Midbrain (tissue), 1 donor: ENCODE data around the gene LHPP.
"Not testable (repeated sequence)": the region's sequence is repeated elsewhere in the genome, so short reads cannot be mapped to it uniquely, and the experiment has no call there.

ENCODE experiments used
- DNase-seq: peaks from one replicate; lab custom pipeline; 2025; lab: John Stamatoyannopoulos, UW

LHPP gene, protein sequence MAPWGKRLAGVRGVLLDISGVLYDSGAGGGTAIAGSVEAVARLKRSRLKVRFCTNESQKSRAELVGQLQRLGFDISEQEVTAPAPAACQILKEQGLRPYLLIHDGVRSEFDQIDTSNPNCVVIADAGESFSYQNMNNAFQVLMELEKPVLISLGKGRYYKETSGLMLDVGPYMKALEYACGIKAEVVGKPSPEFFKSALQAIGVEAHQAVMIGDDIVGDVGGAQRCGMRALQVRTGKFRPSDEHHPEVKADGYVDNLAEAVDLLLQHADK

DNA sequence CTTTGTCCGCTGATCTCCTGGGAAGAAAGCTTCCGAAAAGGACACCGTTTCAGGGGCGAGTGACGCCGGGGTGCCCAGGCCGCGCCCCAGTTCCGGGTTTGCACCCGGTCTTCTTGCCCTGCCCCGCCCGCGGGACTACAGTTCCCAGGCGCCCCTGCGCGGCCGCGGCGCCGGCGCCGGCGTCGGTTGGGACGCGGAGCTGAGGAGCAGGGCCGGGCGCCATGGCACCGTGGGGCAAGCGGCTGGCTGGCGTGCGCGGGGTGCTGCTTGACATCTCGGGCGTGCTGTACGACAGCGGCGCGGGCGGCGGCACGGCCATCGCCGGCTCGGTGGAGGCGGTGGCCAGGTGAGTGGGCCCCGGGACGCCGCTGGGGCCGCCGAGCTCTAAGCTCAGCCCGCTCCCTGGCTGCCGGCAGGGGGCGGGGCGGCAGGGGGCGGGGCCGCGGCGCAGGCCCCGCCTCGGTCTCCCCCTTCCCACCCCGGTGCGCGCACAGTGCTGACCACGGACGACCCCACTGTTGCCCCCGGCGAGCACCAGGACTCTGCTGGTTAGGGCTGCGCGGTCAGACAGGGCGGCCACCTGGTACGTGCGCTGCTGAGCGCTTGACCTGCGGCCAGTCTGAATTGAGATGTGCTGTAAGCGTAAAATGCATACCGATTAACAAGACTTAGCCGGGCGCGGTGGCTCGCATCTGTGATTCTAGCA, at the start of gene LHPP:
TSS of gene LHPP (plus strand) at position 182 of the 706 bp plus-strand sequence. CDS start at position 222, 40 bp downstream.
- peak; percentile 91 for DNase-seq

DNA sequence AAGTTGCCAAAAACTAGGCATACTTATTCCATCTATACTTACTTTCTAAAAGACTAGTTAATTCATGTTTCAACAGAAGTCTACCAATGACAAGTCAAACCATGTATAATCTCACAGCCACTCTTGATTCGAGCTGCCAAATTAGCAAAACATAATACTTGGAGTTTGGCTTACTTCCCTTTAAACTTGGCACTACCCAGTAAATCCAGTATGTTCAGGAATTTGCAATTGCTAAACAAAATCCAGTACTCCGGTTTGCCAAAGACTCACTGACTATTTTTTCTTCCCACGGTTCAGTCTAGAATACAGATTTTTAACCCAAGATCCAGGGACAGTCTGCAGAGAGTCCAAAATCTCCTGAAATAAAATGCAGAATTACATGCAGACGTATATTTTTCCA, 47.5 kb upstream of the LHPP start:
- DNase-seq = peak; percentile 57

DNA sequence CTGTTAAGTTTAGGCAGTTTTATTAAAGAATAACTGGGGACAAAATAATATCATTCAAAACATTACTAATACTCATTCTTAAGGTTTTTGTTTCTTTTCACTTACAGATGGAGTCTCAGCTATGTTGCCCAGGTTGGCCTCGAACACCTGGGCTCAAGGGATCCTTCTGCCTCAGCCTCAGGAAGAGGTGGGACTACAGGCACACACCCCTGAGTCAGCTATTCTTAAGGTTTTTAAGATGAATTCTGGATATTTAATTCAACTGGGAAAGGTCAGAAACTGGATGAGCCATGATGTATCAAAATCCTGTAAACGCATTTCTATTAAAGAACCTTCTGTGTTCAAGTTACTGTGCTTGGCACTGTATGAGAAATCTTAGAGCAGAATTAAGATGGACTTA, 46.4 kb upstream of the LHPP start:
- DNase-seq = no peak

DNA sequence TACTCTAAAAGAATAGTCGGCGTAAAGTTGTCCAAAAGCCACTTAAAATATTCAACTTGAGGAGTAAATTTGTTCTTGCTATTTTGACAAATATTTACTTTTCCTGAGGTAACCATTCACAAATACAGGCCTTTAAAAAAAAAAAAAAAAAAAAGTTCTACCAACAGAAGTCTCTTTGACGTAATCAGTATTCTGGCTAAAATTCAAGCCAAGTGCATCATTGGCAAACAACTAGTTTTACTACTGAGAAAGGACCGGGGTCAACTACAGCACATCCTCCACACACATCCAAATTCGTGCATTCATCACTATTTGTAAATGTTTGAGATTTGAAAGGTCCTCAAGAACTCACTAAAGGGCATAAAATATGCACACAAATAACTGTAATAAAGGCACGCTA, 44.9 kb upstream of the LHPP start:
- DNase-seq = peak; percentile 9

DNA sequence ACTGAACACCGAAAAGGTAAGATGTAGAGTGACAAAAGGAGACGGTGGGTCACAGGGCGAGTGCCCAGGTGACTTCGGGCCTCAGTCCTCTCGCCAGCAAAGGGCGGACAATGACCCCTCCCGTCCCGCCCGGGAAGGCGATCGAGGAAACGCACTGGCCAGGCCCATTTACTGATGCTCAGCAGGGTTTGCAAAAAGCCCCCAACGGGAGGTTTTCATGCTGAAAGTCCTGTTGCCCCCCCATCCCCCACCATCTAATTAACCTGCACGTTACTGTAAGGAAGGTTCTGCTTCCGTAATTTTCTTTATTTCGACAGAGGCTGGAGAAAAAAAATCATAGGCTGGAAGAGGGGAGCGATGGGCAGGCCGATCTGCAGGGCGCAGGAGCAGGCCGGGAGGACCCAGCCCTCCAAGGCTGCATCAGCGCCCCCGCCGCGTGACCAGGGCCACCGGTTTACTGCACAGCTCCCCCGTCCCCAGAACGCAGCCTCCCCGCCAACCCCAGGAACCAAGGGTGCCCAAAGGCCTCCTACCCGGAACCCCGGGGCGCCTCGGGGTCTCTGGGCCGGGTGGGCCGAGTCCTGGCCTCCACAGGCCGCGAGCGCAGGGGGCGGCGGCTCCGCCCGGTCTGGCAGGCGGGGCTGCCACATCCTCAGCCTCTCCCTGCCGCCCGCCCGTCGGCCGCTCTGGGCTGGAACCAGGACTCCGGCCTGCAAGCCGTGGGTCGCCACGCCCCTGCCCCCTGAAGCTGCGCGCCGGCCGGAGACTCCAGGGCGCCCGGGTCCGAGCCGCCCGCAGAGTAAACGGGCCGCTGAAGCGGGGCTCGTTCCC, 43.5 kb upstream of the LHPP start:
- peak; percentile 77 for DNase-seq

DNA sequence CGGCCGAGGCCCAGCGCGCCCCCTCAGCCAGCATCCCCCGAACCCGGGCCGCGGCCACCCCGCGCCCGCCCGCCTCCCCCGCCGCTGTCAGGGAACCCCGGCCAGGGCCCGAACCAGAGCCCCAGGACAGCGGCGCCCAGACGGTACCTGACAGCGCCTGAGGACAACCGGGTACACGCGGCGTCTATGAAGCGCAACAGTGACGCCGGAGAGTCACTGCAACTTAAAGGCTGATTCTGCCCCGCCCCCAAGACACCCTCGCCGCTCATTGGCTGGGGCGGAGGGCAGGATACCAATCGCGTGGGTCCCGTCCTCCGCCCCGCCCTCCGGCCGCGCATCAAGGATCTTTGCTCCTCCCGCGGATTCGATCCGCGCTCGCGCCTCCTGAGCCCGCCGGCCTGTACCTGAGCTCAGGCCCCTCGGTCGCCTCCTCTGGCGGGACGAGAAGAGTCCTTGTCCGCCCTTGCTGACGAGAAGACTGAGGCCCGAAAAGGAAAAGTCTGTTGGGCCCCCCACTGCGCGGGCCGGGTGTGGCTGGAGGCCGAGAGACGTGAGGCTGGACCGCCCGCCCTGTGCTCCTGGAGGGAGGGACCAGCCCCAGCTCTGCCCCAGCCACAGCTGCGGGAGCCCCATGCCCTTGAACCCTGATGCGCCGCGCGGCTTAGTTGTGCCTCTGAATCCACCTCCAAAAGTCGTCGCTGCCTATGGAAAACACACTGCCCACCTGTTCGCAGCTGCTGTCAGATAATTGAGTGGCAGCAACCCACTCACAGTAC, 42.7 kb upstream of the LHPP start, which contains the start of gene OAT:
TSS of gene OAT (minus strand) at position 198 of the 776 bp plus-strand sequence. CDS start 6,752 bp downstream, outside the sequence.
- DNase-seq = peak; percentile 96

DNA sequence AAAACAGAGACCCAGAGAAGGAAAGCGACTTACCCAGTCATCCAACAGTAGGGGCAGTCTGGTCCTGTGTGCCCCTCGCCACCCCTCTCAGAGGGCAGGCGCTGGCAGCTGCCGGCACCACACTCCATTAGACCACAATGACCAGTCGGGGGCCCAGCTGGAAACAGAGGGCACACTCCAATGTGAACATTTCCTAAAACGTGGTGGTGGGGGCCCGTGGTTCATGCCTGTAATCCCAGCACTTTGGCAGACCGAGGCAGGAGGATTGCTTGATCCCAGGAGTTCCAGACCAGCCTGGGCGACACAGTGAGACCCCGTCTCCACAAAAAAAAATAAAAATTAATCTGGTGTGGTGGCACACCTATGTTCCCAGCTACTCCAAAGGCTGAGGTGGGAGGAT, 42.0 kb upstream of the LHPP start:
- no peak for DNase-seq

DNA sequence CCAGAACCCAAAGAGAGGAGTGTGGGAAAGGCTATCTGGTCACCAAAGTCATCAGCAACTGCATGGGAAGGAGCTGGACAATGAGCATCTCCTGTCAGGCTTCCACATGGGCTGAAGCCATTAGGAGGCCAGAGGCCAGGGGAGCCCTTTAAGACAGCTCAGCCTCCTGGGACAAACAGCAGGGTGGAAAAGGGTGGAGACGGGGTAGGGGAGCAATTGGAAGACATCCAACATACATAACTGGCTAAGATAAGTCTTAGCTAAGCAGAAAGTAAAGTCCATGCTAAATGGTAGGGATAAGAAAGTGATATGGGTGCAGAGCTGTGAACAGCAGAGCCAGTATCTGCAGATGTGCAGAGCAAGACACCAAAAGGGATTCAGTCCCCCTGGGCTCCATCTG, 41.4 kb upstream of the LHPP start:
- DNase-seq = no peak

DNA sequence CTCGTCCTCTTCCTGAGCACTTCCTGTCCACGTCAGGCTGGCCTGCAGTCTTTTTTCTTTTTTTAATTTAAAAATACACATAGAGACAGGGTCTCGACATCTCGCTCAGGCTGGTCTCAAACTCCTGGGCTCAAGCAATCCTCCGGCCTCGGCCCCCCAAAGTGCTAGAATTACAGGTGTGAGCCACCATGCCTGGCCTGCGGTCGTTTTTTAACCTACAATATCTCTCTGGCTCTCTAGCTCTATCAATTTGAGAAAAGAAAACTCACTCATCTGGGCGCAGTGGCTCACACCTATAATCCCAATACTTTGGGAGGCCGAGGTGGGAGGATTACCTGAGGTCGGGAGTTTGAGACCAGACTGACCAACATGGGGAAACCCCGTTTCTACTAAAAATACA, 38.9 kb upstream of the LHPP start:
- no peak for DNase-seq

DNA sequence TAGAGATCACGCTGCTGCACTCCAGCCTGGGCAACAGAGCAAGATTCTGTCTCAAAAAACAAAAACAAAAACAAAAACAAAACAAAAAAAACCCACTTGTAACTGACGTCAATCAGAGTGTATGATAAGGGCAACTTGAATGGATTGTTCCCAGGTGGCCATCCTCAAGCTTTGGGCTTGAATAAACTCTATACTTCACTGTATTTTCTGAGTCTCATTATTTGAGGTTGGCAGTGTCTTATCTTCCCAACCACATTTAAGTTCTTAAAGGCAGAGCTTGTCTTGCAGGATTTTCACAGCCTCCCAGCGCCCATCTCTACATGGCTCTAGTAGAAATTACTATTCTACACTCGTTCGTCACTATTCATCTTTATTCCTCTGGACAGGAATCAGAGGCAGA, 37.8 kb upstream of the LHPP start:
- no peak for DNase-seq

DNA sequence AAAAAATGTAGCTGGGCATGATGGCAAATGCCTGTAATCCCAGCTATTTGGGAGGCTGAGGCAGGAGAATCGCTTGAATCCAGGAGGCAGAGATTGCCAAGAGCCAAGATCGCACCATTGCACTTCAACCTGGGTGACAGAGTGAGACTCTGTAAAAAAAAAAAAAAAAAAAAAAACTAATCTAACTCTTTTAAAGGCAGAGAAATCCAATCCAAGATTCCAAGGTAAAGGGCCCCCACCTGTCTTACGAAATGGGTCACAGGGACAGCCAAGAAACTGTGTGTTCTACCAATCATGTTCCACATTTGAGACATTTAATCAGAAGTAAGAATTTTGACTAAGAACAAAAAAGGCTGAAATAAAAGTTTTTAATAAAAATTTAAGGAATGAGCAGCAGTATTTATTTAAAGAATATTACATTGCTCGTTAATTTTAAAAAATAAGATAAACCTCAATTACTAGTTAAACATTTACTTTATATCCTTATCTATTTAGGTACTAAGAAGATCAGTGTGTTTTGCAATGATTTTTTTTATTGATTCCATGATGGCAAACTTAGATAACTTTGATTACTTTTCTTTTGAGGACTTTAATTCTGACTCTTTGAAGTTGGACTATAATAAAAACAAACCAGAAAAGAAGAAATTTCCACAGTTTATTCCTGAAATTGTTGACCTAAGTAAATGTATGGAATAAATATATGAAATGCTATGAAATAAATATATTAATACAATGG, 36.2 kb upstream of the LHPP start:
- no peak for DNase-seq

DNA sequence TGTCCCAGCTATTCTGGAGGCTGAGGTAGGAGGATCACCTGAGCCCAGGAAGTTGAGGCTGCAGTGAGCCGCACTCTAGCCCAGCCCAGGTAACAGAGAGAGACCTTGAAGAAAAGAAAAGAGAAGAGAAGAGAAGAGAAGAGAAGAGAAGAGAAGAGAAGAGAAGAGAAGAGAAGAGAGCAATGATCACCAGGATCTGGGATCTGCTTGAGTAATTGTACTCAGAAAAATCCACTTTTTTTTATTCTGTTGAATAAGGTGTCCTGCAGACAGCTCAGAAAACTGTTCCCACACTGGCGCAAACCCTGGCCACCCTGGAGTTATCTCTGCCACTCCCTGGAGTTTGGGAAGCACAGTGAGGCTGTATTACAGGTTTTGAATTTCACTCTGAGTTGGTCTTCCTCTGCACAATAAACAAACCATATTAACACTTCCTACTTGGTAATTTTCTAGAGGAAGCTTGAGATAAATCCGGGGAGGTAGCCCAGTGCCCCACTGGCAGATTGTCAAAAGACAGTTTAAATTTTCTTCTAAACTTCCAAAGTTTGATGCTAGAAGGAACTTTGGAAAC, 33.3 kb upstream of the LHPP start:
- no peak for DNase-seq

DNA sequence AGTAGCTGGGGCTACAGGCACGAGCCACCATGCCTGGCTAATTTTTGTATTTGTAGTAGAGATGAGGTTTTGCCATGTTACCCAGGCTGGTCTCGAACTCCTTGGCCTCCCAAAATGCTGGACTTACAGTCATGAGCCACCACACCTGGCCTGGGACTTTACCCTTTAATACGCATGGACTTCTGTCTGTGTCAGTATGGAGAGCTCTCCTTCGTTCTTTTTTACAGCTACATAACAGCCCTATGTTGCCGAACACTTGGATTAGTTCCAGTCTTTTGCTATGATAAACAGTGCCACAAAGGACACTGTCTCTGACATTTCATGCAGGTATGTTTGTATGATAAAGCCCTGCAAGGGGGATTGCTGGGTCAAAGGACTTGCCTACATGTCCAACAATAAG, 32.0 kb upstream of the LHPP start:
- DNase-seq = no peak

DNA sequence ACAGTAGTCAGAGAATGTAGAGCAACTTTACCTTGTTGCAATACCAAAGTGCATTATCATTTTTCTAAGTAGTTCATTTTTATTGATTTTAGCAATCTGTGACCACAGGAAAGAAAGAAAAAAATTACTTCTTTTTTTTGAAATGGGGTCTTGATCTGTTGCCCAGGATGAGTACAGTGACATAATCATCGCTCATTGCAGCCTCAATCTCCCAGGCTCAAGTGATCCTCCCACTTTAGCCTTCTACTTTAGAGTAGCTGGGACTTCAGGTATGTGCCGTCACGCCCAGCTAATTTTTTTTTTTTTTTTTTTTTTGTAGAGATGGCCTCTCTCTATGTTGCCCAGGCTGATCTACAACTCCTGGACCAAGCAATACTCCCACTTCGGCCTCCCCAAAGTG, 31.5 kb upstream of the LHPP start:
- no peak for DNase-seq

DNA sequence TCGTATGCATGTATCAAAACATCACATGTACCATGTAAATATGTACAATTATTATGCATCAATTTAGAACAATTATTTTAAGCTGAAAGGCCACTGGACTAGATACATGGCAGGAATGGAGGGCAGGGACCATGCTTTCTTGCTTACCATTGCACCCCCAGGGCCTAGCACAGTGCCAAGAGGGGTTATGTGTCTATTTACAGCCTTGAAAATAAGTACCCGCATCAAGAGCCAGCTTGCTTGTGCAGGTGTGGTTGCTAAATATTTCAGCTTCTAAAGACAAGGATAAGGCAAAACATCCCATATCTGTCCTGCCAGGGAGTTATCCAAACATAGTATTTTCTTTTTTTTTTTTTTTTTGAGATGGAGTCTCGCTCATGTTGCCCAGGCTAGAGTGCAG, 28.2 kb upstream of the LHPP start:
- DNase-seq = no peak

DNA sequence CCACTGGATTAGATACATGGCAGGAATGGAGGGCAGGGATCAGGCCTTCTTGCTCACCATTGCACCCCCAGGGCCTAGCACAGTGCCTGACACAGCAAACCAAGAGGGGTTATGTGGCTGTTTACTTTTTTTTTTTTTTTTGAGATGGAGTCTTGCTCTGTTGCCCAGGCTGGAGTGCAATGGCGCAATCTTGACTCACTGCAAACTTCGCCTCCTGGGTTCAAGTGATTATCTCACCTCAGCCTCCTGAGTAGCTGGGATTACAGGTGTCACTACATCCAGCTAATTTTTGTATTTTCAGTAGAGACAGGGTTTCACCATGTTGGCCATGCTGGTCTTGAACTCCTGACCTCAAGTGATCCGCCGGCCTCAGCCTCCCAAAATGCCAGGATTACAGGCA, 25.9 kb upstream of the LHPP start:
- not testable (repeated sequence) for DNase-seq

DNA sequence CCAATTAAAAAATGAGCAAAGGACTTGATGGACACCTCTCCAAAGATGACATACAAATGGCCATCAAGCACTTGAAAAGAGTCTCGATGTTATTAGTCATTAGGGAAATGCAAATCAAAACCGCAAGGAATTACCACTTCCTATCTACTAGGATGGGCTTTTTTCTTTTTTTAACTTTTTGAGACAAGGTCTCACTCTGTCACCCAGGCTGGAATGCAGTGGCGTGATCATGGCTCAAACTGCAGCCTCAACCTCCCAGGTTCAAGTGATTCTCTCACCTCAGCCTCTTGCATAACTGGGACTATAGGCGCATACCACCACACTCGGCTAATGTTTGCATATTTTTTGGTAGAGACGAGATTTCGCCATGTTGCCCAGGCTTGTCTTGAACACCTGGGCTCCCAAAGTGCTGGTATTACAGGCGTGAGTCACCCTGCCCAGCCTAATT, 25.4 kb upstream of the LHPP start:
- no peak for DNase-seq

DNA sequence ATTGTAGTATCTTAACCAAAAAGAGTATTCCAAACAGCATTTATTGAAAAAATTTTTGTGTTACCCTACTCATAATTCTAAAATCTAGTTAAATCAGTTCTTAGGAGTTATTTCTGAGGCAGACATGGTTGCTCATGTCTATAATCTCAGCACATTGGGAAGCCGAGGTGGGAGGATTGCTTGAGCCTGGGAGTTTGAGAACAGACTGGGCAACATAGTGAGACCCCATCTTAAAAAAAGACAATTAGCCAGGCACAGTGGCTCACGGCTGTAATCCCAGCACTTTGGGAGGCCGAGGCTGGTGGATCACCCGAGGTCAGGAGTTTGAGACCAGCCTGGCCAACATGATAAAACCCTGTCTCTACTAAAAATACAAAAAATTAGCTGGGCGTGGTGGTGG, 19.9 kb upstream of the LHPP start:
- not testable (repeated sequence) for DNase-seq

DNA sequence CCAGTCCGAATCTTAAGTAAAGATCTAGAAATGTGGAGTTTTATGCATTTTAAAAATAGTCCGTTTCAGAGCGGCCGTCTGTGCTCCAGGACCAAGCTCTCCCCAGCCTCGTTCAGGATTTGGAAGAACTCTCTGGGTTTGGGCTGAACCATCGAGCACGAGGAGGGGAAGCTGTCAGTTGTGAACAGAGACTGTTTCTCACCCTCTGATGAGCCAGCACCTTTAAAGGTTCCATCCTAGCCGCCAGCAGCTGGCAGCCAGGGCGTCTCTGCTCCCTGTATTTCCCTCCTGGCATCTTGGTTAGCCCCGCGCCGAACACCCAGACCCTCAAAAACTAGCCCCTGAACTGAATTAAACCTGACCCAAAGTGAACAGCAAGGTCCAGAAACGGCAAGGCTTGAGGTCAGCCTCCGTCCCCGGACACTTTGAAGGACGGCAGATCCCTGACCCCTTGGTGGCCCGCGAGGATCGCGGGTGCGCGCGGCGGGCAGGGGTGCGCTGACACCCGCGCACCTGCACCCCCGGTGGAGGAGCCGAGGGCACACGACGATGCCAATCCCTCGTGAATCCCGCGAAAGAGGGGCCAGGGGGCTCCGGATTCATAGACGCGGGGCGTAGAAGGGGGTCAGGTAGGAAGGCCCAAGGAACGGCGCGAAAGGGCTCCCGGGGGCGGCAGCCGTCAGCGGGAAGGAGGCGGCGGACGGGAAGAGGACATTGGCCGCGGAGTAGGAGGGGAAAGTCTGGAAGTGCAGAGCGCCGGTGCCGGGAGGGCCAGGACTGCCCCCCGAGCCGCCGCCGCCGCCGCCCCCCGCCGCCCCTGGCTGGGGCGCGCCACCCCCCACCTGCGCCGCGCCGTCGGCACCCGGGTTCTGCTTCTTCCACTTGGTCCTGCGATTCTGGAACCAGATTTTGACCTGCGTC, 14.5 kb upstream of the LHPP start:
- no peak for DNase-seq
